ENCODE data around the gene RND3. TPM values are rescaled to one million over a fixed set of nuclear protein-coding genes. Genes with fewer than 3 reads are reported as not detected.

RND3 gene
- polyA plus RNA-seq, 3 donors, result not detected

DNA sequence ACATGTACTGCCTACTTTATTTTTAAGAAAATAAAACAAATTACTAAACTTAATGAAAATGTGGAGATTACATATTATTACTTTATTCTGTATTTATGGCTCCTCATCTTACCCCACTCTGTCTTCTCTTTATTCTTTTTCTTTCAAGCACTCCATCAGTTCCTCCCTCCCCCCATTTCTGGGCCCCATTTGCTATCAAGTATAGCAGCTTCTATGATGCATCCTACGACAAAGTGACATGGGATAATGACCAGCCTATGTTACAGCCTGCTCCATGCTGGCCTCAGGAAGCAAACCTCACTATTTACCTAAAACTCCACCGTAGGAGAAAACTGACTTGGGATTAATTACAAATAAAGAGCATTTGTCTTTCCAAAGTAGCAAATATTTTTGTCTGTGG lies 58.8 kb downstream of the RND3 start:
- Histone ChIP-seq H3K79me2 (ENCODE audit: insufficient read depth, low read length) (no peaks in the 10 kb centered on the region), H4K20me1 (ENCODE audit: insufficient read depth, low read length) (no peaks in the 10 kb centered on the region), H3K4me1 (ENCODE audit: control insufficient read depth in 1 of 2, insufficient read depth in 2 of 2, low read length in 2 of 2) (no peaks in the 10 kb centered on the region), H3K27me3 (ENCODE audit: control insufficient read depth in 2 of 2, insufficient read depth in 2 of 2, low read length in 2 of 2) (no peaks in the 10 kb centered on the region), H3K4me3 (replicated peaks in 1 of 3; ENCODE audit: low read depth in 2 of 3, low read length in 3 of 3) (no peak overlapping the region), H3K36me3 (replicated peaks in 1 of 2; ENCODE audit: control insufficient read depth in 1 of 2, insufficient read depth in 2 of 2, low read length in 2 of 2) (no peaks in the 10 kb centered on the region), H2AFZ (ENCODE audit: insufficient read depth, low read depth, low read length, poor library complexity, severe bottlenecking) (no peak overlapping the region), H3K9me3 (replicated peaks in 1 of 2; ENCODE audit: control insufficient read depth in 1 of 2, insufficient read depth in 1 of 2, low read length in 2 of 2) (peaks cover 0 to 4% of the 10 kb centered on the region in 2 donors), H3K27ac (ENCODE audit: low read depth in 1 of 2, low read length in 2 of 2) (no peak overlapping the region), H3K4me2 (replicated peaks; ENCODE audit: extremely low read depth, low read length, poor library complexity, severe bottlenecking) (no peak overlapping the region), H3K9ac (ENCODE audit: insufficient read depth, low read length, poor library complexity, severe bottlenecking) (no peak overlapping the region)
- H3K27me3 Mint-ChIP-seq (ENCODE audit: low read depth in 3 of 3), result peaks cover 4 to 7% (median 6%) of the 10 kb centered on the region in 3 donors
- H3K4me3 Mint-ChIP-seq, result no peak overlapping the region
- no peaks in the 10 kb centered on the region for H3K36me3 Mint-ChIP-seq
- WGBS (ENCODE audit: insufficient coverage), result no CpG with 5 or more reads among the region's 2 CpGs
- DNase-seq, result no peak
- TF ChIP-seq, protein P1, sequence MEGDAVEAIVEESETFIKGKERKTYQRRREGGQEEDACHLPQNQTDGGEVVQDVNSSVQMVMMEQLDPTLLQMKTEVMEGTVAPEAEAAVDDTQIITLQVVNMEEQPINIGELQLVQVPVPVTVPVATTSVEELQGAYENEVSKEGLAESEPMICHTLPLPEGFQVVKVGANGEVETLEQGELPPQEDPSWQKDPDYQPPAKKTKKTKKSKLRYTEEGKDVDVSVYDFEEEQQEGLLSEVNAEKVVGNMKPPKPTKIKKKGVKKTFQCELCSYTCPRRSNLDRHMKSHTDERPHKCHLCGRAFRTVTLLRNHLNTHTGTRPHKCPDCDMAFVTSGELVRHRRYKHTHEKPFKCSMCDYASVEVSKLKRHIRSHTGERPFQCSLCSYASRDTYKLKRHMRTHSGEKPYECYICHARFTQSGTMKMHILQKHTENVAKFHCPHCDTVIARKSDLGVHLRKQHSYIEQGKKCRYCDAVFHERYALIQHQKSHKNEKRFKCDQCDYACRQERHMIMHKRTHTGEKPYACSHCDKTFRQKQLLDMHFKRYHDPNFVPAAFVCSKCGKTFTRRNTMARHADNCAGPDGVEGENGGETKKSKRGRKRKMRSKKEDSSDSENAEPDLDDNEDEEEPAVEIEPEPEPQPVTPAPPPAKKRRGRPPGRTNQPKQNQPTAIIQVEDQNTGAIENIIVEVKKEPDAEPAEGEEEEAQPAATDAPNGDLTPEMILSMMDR (IDR thresholded peaks at IDR 0.05), result no peak
- no peak overlapping the region for H3K27ac Mint-ChIP-seq
- H3K9me3 Mint-ChIP-seq, result peaks cover 0 to 3% (median 0%) of the 10 kb centered on the region in 7 donors
- intact Hi-C loops (cut with micrococcal nuclease), result no loop called here
- no peaks in the 10 kb centered on the region for H3K4me1 Mint-ChIP-seq

DNA sequence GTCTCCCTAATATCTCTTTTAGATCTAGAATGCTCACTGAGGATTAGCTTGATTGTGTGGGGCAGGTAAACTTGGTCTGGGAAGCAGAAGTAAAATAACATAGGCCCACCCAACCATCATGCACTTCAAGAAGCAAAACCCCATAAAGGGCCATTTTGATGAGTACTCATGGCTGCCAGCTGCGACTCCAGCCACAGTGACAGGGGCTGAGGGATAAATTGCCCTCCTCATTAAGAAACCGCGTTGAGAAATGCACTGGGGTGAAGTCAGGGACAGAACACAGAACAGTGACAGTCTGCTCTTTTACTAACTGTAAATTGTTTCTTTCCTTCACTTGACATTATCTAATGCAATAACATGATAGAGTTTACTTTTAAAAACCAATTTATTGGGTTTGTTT lies 60.2 kb downstream of the RND3 start:
- Histone ChIP-seq H2AFZ (ENCODE audit: insufficient read depth, low read depth, low read length, poor library complexity, severe bottlenecking) (no peak overlapping the region), H3K9ac (ENCODE audit: insufficient read depth, low read length, poor library complexity, severe bottlenecking) (no peak overlapping the region), H3K27me3 (ENCODE audit: control insufficient read depth in 2 of 2, insufficient read depth in 2 of 2, low read length in 2 of 2) (no peaks in the 10 kb centered on the region), H4K20me1 (ENCODE audit: insufficient read depth, low read length) (no peaks in the 10 kb centered on the region), H3K79me2 (ENCODE audit: insufficient read depth, low read length) (no peaks in the 10 kb centered on the region), H3K36me3 (replicated peaks in 1 of 2; ENCODE audit: control insufficient read depth in 1 of 2, insufficient read depth in 2 of 2, low read length in 2 of 2) (no peaks in the 10 kb centered on the region), H3K9me3 (replicated peaks in 1 of 2; ENCODE audit: control insufficient read depth in 1 of 2, insufficient read depth in 1 of 2, low read length in 2 of 2) (peaks cover 0 to 4% of the 10 kb centered on the region in 2 donors), H3K4me3 (replicated peaks in 1 of 3; ENCODE audit: low read depth in 2 of 3, low read length in 3 of 3) (no peak overlapping the region), H3K4me1 (ENCODE audit: control insufficient read depth in 1 of 2, insufficient read depth in 2 of 2, low read length in 2 of 2) (no peaks in the 10 kb centered on the region), H3K4me2 (replicated peaks; ENCODE audit: extremely low read depth, low read length, poor library complexity, severe bottlenecking) (no peak overlapping the region), H3K27ac (ENCODE audit: low read depth in 1 of 2, low read length in 2 of 2) (no peak overlapping the region)
- Mint-ChIP-seq H3K27me3 (ENCODE audit: low read depth in 3 of 3) (peaks cover 4 to 7% (median 6%) of the 10 kb centered on the region in 3 donors), H3K36me3 (no peaks in the 10 kb centered on the region), H3K9me3 (peaks cover 0 to 3% (median 0%) of the 10 kb centered on the region in 7 donors), H3K4me1 (no peaks in the 10 kb centered on the region), H3K27ac (no peak overlapping the region), H3K4me3 (no peak overlapping the region)
- WGBS (ENCODE audit: insufficient coverage), result 65% methylated on average over 3 of the region's 3 CpGs
- intact Hi-C loops (cut with micrococcal nuclease), result no loop called here
- TF ChIP-seq, protein P1 (IDR thresholded peaks at IDR 0.05), result no peak
- DNase-seq, result no peak
